HepG2 (cell line): ENCODE measurements around the gene PPFIA3. TPM values are rescaled to one million over a fixed set of nuclear protein-coding genes. Genes with fewer than 3 reads are reported as not detected.

Source experiments
- FOXM1 ChIP-seq: sonication (generic); formaldehyde crosslinking; IDR thresholded peaks from 2 replicates; pipeline ENCODE4 v1.5.0; 2020; ENCODE audit warnings: missing genetic modification reagents
- HNF4A ChIP-seq: sonication (generic); formaldehyde crosslinking; IDR thresholded peaks from 2 replicates; pipeline ENCODE4 v1.4.0; 2020; ENCODE audit warnings: missing genetic modification reagents
- MXD3 ChIP-seq: IDR thresholded peaks from 2 replicates; pipeline ENCODE4 v1.6.1; 2016; ENCODE audit warnings: mild to moderate bottlenecking, missing biosample characterization, missing genetic modification reagents
- NONO ChIP-seq, 2 experiments: fragments of 450-650 bp in 1 of 2; sonication (generic) in 1 of 2; formaldehyde crosslinking in 1 of 2; IDR thresholded peaks in 1 of 2; conservative IDR thresholded peaks in 1 of 2; 2 replicates each; pipeline versions ENCODE4 v1.6.1 to v1.8.0; 2017 to 2022; ENCODE audit warnings: mild to moderate bottlenecking in 1 of 2, missing genetic modification reagents in 1 of 2, moderate library complexity in 1 of 2
- NPAS2 ChIP-seq: sonication (generic); formaldehyde crosslinking; IDR thresholded peaks from 2 replicates; pipeline ENCODE4 v1.8.0; 2022; ENCODE audit warnings: mild to moderate bottlenecking, missing genetic modification reagents, borderline replicate concordance
- PPARG ChIP-seq: conservative IDR thresholded peaks from 2 replicates; pipeline ENCODE4 v1.6.1; 2016; ENCODE audit warnings: missing biosample characterization, missing genetic modification reagents
- SAP130 ChIP-seq: IDR thresholded peaks from 2 replicates; pipeline ENCODE4 v1.6.1; 2016; ENCODE audit warnings: low read depth
- SIN3B ChIP-seq: fragments of 150-350 bp; IDR thresholded peaks from 2 replicates; pipeline ENCODE4 v1.6.1; 2014; ENCODE audit warnings: low read length
- SMARCE1 ChIP-seq: fragments of 450-650 bp; IDR thresholded peaks from 2 replicates; pipeline ENCODE4 v1.6.1; 2017; ENCODE audit warnings: borderline replicate concordance
- TAF1 ChIP-seq: sonication (generic); formaldehyde crosslinking; IDR thresholded peaks from 2 replicates; pipeline ENCODE4 v1.4.0; 2020; ENCODE audit warnings: missing genetic modification reagents
- ZBTB7A ChIP-seq: sonication (generic); formaldehyde crosslinking; IDR thresholded peaks from 2 replicates; pipeline ENCODE4 v1.8.0; 2022; ENCODE audit warnings: mild to moderate bottlenecking, missing genetic modification reagents
- ZNF263 ChIP-seq: sonication (generic); formaldehyde crosslinking; IDR thresholded peaks from 2 replicates; pipeline ENCODE4 v1.4.0; 2020; ENCODE audit warnings: missing genetic modification reagents
- ZNF383 ChIP-seq: sonication (generic); formaldehyde crosslinking; IDR thresholded peaks from 2 replicates; pipeline ENCODE4 v1.4.0; 2020; ENCODE audit warnings: missing genetic modification reagents, mild to moderate bottlenecking, borderline replicate concordance
- polyA plus RNA-seq, 8 experiments: library from polyadenylated mRNA; depleted of rRNA in 3 of 8; stranded (reverse) in 7 of 8; unstranded in 1 of 8; fragments of >200 nt; fragmentation: Illumina TruSeq in 4 of 8; extraction: Trizol in 4 of 8; gene quantifications; 2 replicates each; pipeline versions ENCODE4 v1.2.1 to v1.2.3, GENCODE V29; 2011 to 2016; ENCODE audit warnings: low read depth in 4 of 8, missing spikeins in 1 of 8, mixed read lengths in 1 of 8; ENCODE audit not compliant: insufficient read depth in 1 of 8
- total RNA-seq, 5 experiments: library from RNA; depleted of rRNA; stranded (reverse); fragments of >200 nt; fragmentation: Illumina TruSeq; extraction: Trizol; gene quantifications; 2 replicates each; pipeline ENCODE4 v1.2.3, GENCODE V29; 2016; ENCODE audit warnings: low read depth in 1 of 5
- TF ChIP-seq, protein P1 (sequence below): sonication (generic); formaldehyde crosslinking; IDR thresholded peaks from 2 replicates; pipeline ENCODE4 v1.8.1; 2023; ENCODE audit warnings: missing genetic modification reagents, inconsistent platforms, borderline replicate concordance
- TF ChIP-seq, protein P2 (sequence below): IDR thresholded peaks from 2 replicates; pipeline ENCODE4 v1.6.1; 2016; ENCODE audit warnings: missing genetic modification reagents, missing compliant biosample characterization
- TF ChIP-seq, protein P3 (sequence below): sonication (generic); formaldehyde crosslinking; IDR thresholded peaks from 2 replicates; pipeline ENCODE4 v1.4.0; 2020; ENCODE audit warnings: missing genetic modification reagents
- TF ChIP-seq, protein P4 (sequence below): sonication (generic); formaldehyde crosslinking; IDR thresholded peaks from 2 replicates; pipeline ENCODE4 v1.5.0; 2020; ENCODE audit warnings: missing genetic modification reagents

The PPFIA3 gene
- total and polyA plus RNA-seq, 2 of the 13 experiments (the other 11 are each of a cell fraction or from before 2014, with no cell fraction given) = 6.7 to 8.6 TPM

- TF ChIP-seq, protein P1, sequence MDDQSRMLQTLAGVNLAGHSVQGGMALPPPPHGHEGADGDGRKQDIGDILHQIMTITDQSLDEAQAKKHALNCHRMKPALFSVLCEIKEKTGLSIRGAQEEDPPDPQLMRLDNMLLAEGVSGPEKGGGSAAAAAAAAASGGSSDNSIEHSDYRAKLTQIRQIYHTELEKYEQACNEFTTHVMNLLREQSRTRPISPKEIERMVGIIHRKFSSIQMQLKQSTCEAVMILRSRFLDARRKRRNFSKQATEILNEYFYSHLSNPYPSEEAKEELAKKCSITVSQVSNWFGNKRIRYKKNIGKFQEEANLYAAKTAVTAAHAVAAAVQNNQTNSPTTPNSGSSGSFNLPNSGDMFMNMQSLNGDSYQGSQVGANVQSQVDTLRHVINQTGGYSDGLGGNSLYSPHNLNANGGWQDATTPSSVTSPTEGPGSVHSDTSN (CRISPR knock-in tag) = no peak
- TF ChIP-seq NONO (IDR thresholded peaks at IDR 0.05) (no peak), NONO (CRISPR knock-in tag; conservative IDR thresholded peaks at IDR 0.05) (0 out of 2 replicates have a peak, but pooled peaks have one; percentile 33), MXD3 (CRISPR knock-in tag) (no peak), PPARG (no peak), SAP130 (CRISPR knock-in tag) (peak; percentile 84), ZBTB7A (no peak), ZNF263 (CRISPR knock-in tag) (no peak), NPAS2 (CRISPR knock-in tag) (no peak), SIN3B (no peak), SMARCE1 (no peak), FOXM1 (CRISPR knock-in tag) (no peak), ZNF383 (no peak), TAF1 (CRISPR knock-in tag) (no peak; the same call in 1 of the 2 replicates), HNF4A (CRISPR knock-in tag) (peak; percentile 54; the same call in 1 of the 2 replicates)
- TF ChIP-seq, protein P2, sequence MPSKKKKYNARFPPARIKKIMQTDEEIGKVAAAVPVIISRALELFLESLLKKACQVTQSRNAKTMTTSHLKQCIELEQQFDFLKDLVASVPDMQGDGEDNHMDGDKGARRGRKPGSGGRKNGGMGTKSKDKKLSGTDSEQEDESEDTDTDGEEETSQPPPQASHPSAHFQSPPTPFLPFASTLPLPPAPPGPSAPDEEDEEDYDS = peak; percentile 53
- TF ChIP-seq, protein P3, sequence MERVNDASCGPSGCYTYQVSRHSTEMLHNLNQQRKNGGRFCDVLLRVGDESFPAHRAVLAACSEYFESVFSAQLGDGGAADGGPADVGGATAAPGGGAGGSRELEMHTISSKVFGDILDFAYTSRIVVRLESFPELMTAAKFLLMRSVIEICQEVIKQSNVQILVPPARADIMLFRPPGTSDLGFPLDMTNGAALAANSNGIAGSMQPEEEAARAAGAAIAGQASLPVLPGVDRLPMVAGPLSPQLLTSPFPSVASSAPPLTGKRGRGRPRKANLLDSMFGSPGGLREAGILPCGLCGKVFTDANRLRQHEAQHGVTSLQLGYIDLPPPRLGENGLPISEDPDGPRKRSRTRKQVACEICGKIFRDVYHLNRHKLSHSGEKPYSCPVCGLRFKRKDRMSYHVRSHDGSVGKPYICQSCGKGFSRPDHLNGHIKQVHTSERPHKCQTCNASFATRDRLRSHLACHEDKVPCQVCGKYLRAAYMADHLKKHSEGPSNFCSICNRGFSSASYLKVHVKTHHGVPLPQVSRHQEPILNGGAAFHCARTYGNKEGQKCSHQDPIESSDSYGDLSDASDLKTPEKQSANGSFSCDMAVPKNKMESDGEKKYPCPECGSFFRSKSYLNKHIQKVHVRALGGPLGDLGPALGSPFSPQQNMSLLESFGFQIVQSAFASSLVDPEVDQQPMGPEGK = peak; percentile 73
- TF ChIP-seq, protein P4, sequence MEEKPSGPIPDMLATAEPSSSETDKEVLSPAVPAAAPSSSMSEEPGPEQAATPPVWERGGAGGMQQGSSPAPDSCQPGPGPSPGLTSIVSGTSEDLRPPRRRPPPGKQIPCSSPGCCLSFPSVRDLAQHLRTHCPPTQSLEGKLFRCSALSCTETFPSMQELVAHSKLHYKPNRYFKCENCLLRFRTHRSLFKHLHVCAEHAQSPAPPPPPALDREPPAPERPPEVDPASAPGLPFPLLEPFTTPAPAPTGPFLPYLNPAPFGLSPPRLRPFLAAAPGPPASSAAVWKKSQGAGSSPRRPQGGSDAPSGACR (CRISPR knock-in tag) = no peak
Measured at GRCh38 chr19:49125025-49125731, 5.8 kb downstream of the PPFIA3 start (continued).
